ENCODE measurements around the gene SYNDIG1L. TPM values are rescaled to one million over a fixed set of nuclear protein-coding genes. Genes with fewer than 3 reads are reported as not detected.

Gene SYNDIG1L
- total RNA-seq (not detected), polyA plus RNA-seq (not detected)
- long read RNA-seq, donor 1 = 0 reads
- long read RNA-seq, donor 2 = 0 reads

- H3K27ac ChIP-seq = no peak within 1 kb of the TSS
- H3K4me3 ChIP-seq = no peak within 1 kb of the TSS
- H3K4me1 ChIP-seq = no peaks in the 10 kb centered on the region
- DNase-seq = no peak
- no peaks in the 10 kb centered on the region for H3K36me3 ChIP-seq (ENCODE audit: insufficient read depth in 1 of 2, low read depth in 1 of 2)
- 1 to 2% (median 2%) methylated on average over 19 to 33 of the region's 33 CpGs for WGBS, 3 donors
- no peaks in the 10 kb centered on the region for H3K9me3 ChIP-seq
- intact Hi-C loops (cut with DNase I) = no loop called here
- H3K27me3 ChIP-seq (ENCODE audit: insufficient read depth in 3 of 3, low read length in 2 of 3) = peaks cover 3 to 31% (median 3%) of the 10 kb centered on the region in 3 donors
- no peak for TF ChIP-seq CTCF (IDR thresholded peaks at IDR 0.05)
- no peak for ATAC-seq
Measured at GRCh38 chr14:74426202-74426582, at the start of gene SYNDIG1L. Gene SYNDIG1L (minus strand): TSS chr14:74426210. CDS start chr14:74409744, 16,466 bp downstream.

- TF ChIP-seq CTCF (IDR thresholded peaks at IDR 0.05) = no peak
- Histone ChIP-seq H3K9me3 (no peaks in the 10 kb centered on the region), H3K27me3 (ENCODE audit: insufficient read depth in 3 of 3, low read length in 2 of 3) (no peaks in the 10 kb centered on the region), H3K4me1 (peaks cover 26% of the 10 kb centered on the region), H3K36me3 (ENCODE audit: insufficient read depth in 1 of 2, low read depth in 1 of 2) (peaks cover 4 to 32% of the 10 kb centered on the region in 2 donors), H3K4me3 (no peak overlapping the region), H3K27ac (peak overlapping the region; percentile 10)
- intact Hi-C loops (cut with DNase I) = no loop called here
- peak in 2 of 4 donors; percentile 19 to 40 for ATAC-seq
- 30 to 51% (median 39%) methylated on average over 3 of the region's 3 CpGs for WGBS, 3 donors
- no peak for DNase-seq
Measured at GRCh38 chr14:74475678-74476077, 49.7 kb upstream of the SYNDIG1L start.

- intact Hi-C loops (cut with DNase I) = no loop called here
- no peak for TF ChIP-seq CTCF (IDR thresholded peaks at IDR 0.05)
- ATAC-seq (peak; percentile 88 to 93 (median 90)), DNase-seq (peak; percentile 31 to 64)
- Histone ChIP-seq H3K27me3 (ENCODE audit: insufficient read depth in 3 of 3, low read length in 2 of 3) (no peaks in the 10 kb centered on the region), H3K27ac (peak overlapping the region; percentile 15), H3K4me1 (peaks cover 26% of the 10 kb centered on the region), H3K4me3 (no peak overlapping the region), H3K36me3 (ENCODE audit: insufficient read depth in 1 of 2, low read depth in 1 of 2) (peaks cover 3 to 19% of the 10 kb centered on the region in 2 donors), H3K9me3 (no peaks in the 10 kb centered on the region)
- 26 to 47% (median 39%) methylated on average over 2 of the region's 2 CpGs for WGBS, 3 donors
Measured at GRCh38 chr14:74474376-74474775, 48.4 kb upstream of the SYNDIG1L start.

- no peaks in the 10 kb centered on the region for H3K27me3 ChIP-seq (ENCODE audit: insufficient read depth in 3 of 3, low read length in 2 of 3)
- no peak for ATAC-seq
- H3K27ac ChIP-seq = no peak overlapping the region
- no peaks in the 10 kb centered on the region for H3K9me3 ChIP-seq
- peaks cover 0 to 1% of the 10 kb centered on the region in 2 donors for H3K36me3 ChIP-seq (ENCODE audit: insufficient read depth in 1 of 2, low read depth in 1 of 2)
- DNase-seq = no peak
- intact Hi-C loops (cut with DNase I) = no loop called here
- H3K4me1 ChIP-seq = peaks cover 26% of the 10 kb centered on the region
- 85 to 96% (median 94%) methylated on average over 2 of the region's 2 CpGs for WGBS, 3 donors
- no peak overlapping the region for H3K4me3 ChIP-seq
- TF ChIP-seq CTCF (IDR thresholded peaks at IDR 0.05) = no peak
Measured at GRCh38 chr14:74472601-74473000, 46.6 kb upstream of the SYNDIG1L start.

Data from psoas muscle (tissue), 8 donors.